Activated naive CD4-positive, alpha-beta T cell treated with anti-CD3 and anti-CD28 coated beads for 36 hours (primary cell): ENCODE measurements around the gene GPATCH4. TPM values are rescaled to one million over a fixed set of nuclear protein-coding genes. Genes with fewer than 3 reads are reported as not detected.
A peak's percentile ranks its signal among the peaks of the same experiment; 100 is the strongest.

Source experiments
- CTCF ChIA-PET: fragments of 350-600 bp; sonication (Branson Sonifier 250); formaldehyde crosslinking; loops from one replicate; lab custom pipeline; 2021; ENCODE audit warnings: antibody characterized with exemption; lab: Charles Lee
- DNase-seq: peaks from one replicate; pipeline ENCODE4 v3.0.0-alpha.2; 2020
- H3K27ac Mint-ChIP-seq: one replicate; pipeline ENCODE4 v1.8.0; 2021; ENCODE audit warnings: mild to moderate bottlenecking, mixed read lengths
- H3K27me3 Mint-ChIP-seq: one replicate; pipeline ENCODE4 v1.8.0; 2021; ENCODE audit warnings: low read depth, mixed read lengths
- H3K36me3 Mint-ChIP-seq: one replicate; pipeline ENCODE4 v1.8.0; 2021; ENCODE audit warnings: low read depth, mixed read lengths
- H3K4me1 Mint-ChIP-seq: one replicate; pipeline ENCODE4 v1.8.0; 2021; ENCODE audit warnings: low read depth, mixed read lengths
- H3K4me3 Mint-ChIP-seq: one replicate; pipeline ENCODE4 v1.8.0; 2021; ENCODE audit warnings: mild to moderate bottlenecking, moderate library complexity, mixed read lengths
- H3K9me3 Mint-ChIP-seq: one replicate; pipeline ENCODE4 v1.8.0; 2021; ENCODE audit warnings: mixed read lengths
- intact Hi-C: fragments of 100-400 bp; cut with micrococcal nuclease; formaldehyde crosslinking; loops from one replicate; pipeline ENCODE4 v1.15.1; 2023
- total RNA-seq, 2 experiments: library from RNA; stranded (reverse); gene quantifications; one replicate each; pipeline ENCODE4 v1.2.3, GENCODE V29; 2021

The GPATCH4 gene
- total RNA-seq = 10 to 100 TPM; 37.5 to 38.3 TPM

DNA sequence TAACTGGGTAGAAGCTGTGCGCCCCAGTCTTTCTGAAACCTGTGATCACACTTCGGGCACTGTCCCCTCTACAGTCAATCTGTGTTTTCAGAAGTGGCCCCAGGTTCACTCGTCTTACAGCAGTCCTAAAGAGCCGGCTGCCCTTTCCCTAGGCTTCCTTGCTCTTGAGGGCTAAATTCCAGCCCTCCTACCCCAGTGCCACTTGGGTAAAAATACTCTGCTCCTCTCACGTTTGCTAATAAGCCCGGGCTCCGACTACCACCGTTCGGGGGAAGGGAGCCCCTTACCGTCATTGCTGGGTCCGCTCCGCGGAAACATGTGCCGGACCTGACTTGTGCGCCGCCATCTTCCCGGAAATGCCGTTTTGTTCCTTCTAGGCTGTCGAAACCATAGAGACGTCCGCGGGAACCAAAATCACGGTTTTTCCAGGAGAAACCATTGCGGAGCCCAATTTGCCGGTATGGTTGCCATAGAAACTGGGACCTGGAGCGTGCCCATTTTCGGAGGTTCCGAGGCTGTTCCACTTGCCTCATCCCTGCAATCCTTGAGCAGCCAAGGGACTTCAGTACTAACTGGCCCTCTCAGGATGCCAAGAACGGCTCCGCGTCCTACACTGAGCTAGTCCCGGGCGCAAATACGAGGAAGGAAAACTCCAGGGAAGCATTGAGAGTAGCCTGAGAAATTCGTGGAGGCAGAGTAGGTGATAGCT, at the start of gene GPATCH4:
GPATCH4 (minus strand) TSS at position 358 of the 709 bp plus-strand sequence.
- Mint-ChIP-seq H3K9me3 (no peaks in the 10 kb centered on the region), H3K27me3 (no peaks in the 10 kb centered on the region), H3K4me3 (peak within 1 kb of the TSS; percentile 91), H3K36me3 (peaks cover 23% of the 10 kb centered on the region), H3K4me1 (peaks cover 47% of the 10 kb centered on the region), H3K27ac (peak within 1 kb of the TSS; percentile 97)
- CTCF ChIA-PET = interaction anchor here (0.6 to 1.5 kb wide), 10 partner anchors 9 to 398 kb away, joined by 3 to 8 read pairs (median 4); partner anchors contain the start of genes MEF2D and NAXE
- intact Hi-C loops = loop anchor here (1.0 to 2.0 kb wide), 6 partner anchors 10 to 145 kb away; partner anchors contain the start of genes MEF2D and NAXE
- DNase-seq = peak; percentile 89

DNA sequence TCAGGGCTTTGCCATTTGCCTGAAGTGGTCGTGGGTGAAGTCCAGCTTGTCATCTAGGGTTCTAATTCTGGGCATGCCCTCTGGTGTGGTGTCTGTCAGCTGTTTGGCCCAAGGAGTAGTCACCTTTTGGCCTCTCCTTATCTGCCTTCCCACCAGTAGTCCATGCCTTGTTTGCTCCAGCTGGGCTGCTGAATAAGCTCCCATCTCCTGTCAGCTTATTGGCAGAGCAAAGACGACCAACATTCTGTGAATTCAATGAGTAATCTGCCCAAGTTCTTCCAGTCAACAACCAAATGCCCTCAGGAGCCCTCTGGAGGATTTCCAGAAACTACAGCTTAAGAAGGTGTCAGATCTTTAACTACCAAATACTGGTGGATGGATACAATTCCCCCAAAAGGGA, 47.7 kb upstream of the GPATCH4 start:
- Mint-ChIP-seq H3K36me3 (no peaks in the 10 kb centered on the region), H3K27me3 (peaks cover 69% of the 10 kb centered on the region), H3K4me3 (no peak overlapping the region), H3K4me1 (no peaks in the 10 kb centered on the region), H3K9me3 (no peaks in the 10 kb centered on the region), H3K27ac (no peak overlapping the region)
- DNase-seq = no peak
- intact Hi-C loops = no loop called here
- CTCF ChIA-PET = interaction anchor here (0.5 to 3.6 kb wide), 6 partner anchors 8 to 77 kb away, joined by 3 to 19 read pairs (median 6); no protein-coding TSS in a partner anchor

DNA sequence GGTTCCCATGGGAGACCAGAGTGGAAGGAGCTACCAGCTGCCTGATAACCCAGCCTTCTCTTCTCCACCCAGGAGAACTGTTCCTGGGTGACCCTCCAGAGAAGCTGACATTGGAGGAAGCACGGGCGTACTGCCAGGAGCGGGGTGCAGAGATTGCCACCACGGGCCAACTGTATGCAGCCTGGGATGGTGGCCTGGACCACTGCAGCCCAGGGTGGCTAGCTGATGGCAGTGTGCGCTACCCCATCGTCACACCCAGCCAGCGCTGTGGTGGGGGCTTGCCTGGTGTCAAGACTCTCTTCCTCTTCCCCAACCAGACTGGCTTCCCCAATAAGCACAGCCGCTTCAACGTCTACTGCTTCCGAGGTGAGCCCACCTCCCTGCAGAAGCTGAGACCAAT, 47.2 kb upstream of the GPATCH4 start:
- no peak for DNase-seq
- Mint-ChIP-seq H3K4me3 (no peak overlapping the region), H3K36me3 (no peaks in the 10 kb centered on the region), H3K27ac (no peak overlapping the region), H3K9me3 (no peaks in the 10 kb centered on the region), H3K27me3 (peaks cover 69% of the 10 kb centered on the region), H3K4me1 (peaks cover 3% of the 10 kb centered on the region)
- intact Hi-C loops = no loop called here
- CTCF ChIA-PET = interaction anchor here (0.6 to 3.6 kb wide), 7 partner anchors 9 to 78 kb away, joined by 3 to 19 read pairs (median 7); no protein-coding TSS in a partner anchor

DNA sequence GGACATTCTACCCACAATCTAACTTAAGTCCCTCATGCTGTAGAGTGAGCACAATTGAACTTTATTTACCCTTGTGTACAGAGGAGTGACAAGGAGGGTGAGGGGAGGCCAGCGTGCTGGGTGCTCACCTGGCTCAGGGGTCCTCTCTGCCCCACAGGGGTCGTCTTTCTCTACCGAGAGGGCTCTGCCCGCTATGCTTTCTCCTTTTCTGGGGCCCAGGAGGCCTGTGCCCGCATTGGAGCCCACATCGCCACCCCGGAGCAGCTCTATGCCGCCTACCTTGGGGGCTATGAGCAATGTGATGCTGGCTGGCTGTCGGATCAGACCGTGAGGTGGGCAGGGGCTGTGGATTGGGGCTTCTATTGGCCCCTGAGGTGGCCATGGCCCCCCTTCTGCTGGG, 46.1 kb upstream of the GPATCH4 start:
- CTCF ChIA-PET = interaction anchor here (1.5 kb wide), 1 partner anchor 12 kb away, joined by 7 read pairs; no protein-coding TSS in a partner anchor
- Mint-ChIP-seq H3K9me3 (no peaks in the 10 kb centered on the region), H3K27ac (no peak overlapping the region), H3K27me3 (peaks cover 70% of the 10 kb centered on the region), H3K4me3 (no peak overlapping the region), H3K4me1 (peaks cover 11% of the 10 kb centered on the region), H3K36me3 (no peaks in the 10 kb centered on the region)
- DNase-seq = no peak
- intact Hi-C loops = no loop called here

DNA sequence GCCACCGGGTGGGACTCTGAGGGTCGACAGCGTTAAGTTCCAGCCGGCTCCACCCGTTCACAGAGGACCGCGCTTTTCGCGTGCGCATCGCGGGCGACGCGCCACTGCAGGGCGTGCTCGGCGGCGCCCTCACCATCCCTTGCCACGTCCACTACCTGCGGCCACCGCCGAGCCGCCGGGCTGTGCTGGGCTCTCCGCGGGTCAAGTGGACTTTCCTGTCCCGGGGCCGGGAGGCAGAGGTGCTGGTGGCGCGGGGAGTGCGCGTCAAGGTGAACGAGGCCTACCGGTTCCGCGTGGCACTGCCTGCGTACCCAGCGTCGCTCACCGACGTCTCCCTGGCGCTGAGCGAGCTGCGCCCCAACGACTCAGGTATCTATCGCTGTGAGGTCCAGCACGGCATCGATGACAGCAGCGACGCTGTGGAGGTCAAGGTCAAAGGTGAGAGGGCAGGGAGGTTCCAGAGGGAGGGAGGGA, 45.5 kb upstream of the GPATCH4 start:
- CTCF ChIA-PET = interaction anchor here (1.1 to 1.8 kb wide), 4 partner anchors 8 to 246 kb away, joined by 4 to 5 read pairs (median 4); partner anchors contain the start of genes CRABP2 and PEAR1
- Mint-ChIP-seq H3K27me3 (peaks cover 67% of the 10 kb centered on the region), H3K4me1 (peaks cover 12% of the 10 kb centered on the region), H3K27ac (no peak overlapping the region), H3K4me3 (no peak overlapping the region), H3K9me3 (no peaks in the 10 kb centered on the region), H3K36me3 (no peaks in the 10 kb centered on the region)
- DNase-seq = no peak
- intact Hi-C loops = no loop called here

DNA sequence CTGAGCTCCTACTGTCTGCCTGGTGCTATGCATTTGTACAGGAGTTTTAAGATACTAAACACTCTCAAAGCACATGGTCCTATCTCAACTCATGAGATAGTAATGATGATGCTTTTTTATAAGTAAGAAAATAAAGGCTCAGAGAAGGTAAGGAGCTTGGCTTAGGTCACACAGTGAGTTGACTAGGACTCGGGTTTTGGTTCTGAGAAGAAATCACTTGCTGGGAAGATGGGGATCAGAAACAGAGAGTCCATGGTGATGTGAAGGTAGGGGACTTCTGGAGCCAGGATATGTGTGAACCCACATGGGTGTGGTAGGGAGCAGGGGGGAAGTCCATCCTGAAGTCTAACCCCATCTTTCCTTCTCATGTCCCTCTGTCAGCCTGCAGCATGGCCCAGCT, 44.4 kb upstream of the GPATCH4 start:
- H3K9me3 Mint-ChIP-seq = no peaks in the 10 kb centered on the region
- peaks cover 70% of the 10 kb centered on the region for H3K27me3 Mint-ChIP-seq
- DNase-seq = no peak
- intact Hi-C loops = no loop called here
- CTCF ChIA-PET = interaction anchor here (1.1 to 5.8 kb wide), 7 partner anchors 9 to 247 kb away, joined by 4 to 24 read pairs (median 5); partner anchors contain the start of genes CRABP2 and PEAR1
- H3K36me3 Mint-ChIP-seq = no peaks in the 10 kb centered on the region
- no peak overlapping the region for H3K27ac Mint-ChIP-seq
- H3K4me3 Mint-ChIP-seq = no peak overlapping the region
- H3K4me1 Mint-ChIP-seq = peaks cover 16% of the 10 kb centered on the region

DNA sequence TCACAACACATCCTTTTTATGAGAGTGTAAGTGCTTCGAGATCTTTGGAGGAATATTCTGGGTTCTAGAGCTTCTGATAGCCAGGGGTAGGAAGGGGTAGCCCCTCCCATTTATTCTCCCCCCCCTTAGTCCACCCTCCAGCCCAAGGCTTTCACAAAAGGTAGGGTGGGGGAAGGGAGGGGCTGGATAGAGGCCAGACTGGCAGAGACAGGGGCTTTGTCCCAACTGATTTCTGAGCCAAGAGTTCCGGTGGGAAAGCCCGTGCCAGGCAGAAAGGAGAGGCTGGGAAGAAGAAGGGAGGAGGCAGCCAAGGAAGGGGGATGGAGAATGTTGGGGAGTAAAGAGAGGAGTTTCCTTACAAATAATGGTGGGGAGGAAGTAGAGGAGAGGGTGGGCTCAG, 43.8 kb upstream of the GPATCH4 start:
- intact Hi-C loops = no loop called here
- Mint-ChIP-seq H3K27me3 (peaks cover 70% of the 10 kb centered on the region), H3K9me3 (no peaks in the 10 kb centered on the region)

DNA sequence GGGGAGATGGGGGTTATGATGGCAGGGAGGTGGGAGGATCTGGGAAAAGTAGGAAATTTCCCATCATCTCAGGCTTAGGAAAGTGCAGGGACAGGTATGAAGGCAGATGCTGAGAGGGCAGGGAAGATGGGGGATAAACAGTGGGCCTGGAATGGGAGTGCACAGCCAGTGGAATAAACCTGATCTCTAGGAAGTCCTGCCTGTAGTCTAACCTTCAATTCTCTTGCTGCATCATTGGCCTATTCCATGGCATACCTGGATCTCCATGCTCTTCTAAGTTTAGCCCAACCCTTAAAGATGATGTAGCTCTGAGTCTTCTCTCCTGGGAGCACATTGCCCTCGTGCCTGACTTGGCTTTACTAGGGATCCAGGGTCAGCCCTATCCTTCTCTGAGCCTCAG, 43.4 kb upstream of the GPATCH4 start:
- Mint-ChIP-seq H3K27me3 (peaks cover 73% of the 10 kb centered on the region), H3K9me3 (no peaks in the 10 kb centered on the region), H3K36me3 (no peaks in the 10 kb centered on the region), H3K27ac (no peak overlapping the region), H3K4me3 (no peak overlapping the region), H3K4me1 (peaks cover 16% of the 10 kb centered on the region)
- CTCF ChIA-PET = interaction anchor here (1.2 to 5.8 kb wide), 4 partner anchors 16 to 34 kb away, joined by 4 to 24 read pairs (median 6); no protein-coding TSS in a partner anchor
- intact Hi-C loops = no loop called here
- DNase-seq = no peak

More for the DNA sequence above, 43.8 kb upstream of the GPATCH4 start:
- no peak overlapping the region for H3K4me3 Mint-ChIP-seq
- CTCF ChIA-PET = interaction anchor here (1.2 to 5.8 kb wide), 5 partner anchors 10 to 21 kb away, joined by 4 to 24 read pairs (median 5); no protein-coding TSS in a partner anchor
- H3K36me3 Mint-ChIP-seq = no peaks in the 10 kb centered on the region
- no peak for DNase-seq
- no peak overlapping the region for H3K27ac Mint-ChIP-seq
- H3K4me1 Mint-ChIP-seq = peaks cover 16% of the 10 kb centered on the region

DNA sequence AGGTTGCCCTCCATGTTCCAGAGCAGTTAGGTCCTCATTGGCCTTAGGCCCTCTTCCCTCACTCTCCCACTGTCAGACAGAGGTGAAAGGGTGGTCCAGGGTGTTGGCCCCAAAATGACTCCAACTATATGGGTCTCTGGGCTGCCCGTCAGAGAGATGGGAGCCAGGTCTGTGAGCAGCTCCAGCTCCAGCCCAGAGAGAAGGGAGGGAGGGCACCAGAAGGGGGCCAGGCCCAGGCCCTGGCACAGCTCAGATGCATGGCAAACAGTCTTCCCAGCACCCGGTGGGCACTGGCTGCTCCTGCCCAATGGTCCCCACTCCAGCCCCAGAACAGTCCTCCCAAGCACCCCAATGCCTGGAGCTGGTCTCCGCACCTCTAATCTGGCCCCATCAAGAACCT, 42.9 kb upstream of the GPATCH4 start:
- no peak for DNase-seq
- intact Hi-C loops = no loop called here
- Mint-ChIP-seq H3K36me3 (no peaks in the 10 kb centered on the region), H3K27ac (no peak overlapping the region), H3K4me1 (peaks cover 16% of the 10 kb centered on the region), H3K4me3 (no peak overlapping the region), H3K27me3 (peaks cover 77% of the 10 kb centered on the region), H3K9me3 (no peaks in the 10 kb centered on the region)
- CTCF ChIA-PET = interaction anchor here (0.6 to 5.8 kb wide), 6 partner anchors 9 to 178 kb away, joined by 3 to 24 read pairs (median 5); no protein-coding TSS in a partner anchor

DNA sequence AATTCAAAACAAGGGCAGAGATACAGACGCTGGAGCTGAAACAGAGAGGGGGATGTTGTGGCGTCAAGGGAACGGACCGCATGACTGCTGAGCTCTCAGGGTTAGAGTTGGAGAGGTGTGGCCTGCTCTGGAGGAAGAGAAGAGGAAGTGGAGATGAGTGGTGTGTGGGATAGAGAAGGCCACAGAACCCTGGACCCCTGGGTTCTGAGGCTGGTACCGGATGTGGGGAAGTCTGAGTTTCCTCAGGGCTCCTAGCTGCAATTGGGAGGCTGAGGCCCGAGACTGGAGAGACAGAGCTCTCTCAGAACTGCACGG, 42.5 kb upstream of the GPATCH4 start:
- Mint-ChIP-seq H3K4me3 (no peak overlapping the region), H3K9me3 (no peaks in the 10 kb centered on the region), H3K27me3 (peaks cover 77% of the 10 kb centered on the region), H3K36me3 (no peaks in the 10 kb centered on the region), H3K27ac (no peak overlapping the region), H3K4me1 (peaks cover 16% of the 10 kb centered on the region)
- peak; percentile 43 for DNase-seq
- intact Hi-C loops = no loop called here
- CTCF ChIA-PET = interaction anchor here (0.5 to 5.8 kb wide), 9 partner anchors 9 to 207 kb away, joined by 3 to 24 read pairs (median 3); no protein-coding TSS in a partner anchor

DNA sequence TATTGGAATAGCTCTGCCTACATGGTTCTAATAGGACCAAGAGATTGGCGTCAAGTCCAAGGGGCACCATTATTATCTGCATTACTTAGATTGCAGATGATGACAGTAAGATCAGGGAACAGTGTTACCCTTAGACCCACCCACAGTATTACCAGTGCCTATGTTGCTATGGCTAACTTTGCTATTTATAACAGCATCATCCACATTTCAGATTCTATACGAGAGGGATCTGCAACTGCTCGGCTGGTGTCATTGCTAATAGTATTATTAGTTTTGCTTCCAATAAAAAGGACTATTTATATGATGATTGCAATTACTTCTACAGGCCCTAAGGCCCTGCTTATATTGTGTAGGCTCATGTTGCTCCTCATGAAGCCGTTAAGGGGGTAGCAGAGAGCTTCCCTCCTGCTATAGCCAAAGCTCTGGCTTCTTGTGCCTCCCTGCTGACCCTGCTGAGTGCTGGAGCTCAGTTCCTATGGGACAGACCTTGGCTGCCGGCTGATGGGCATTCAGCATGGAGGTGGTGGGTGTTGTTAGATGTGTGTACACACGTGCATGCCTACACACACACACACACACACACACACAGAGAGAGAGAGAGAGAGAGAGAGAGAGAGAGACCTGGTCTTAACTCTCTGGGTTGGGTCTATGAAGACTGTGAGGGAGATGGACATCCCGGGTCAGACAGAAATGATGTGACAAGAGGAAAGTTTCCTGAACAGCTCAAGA, 41.9 kb upstream of the GPATCH4 start:
- Mint-ChIP-seq H3K4me1 (peaks cover 16% of the 10 kb centered on the region), H3K27me3 (peaks cover 81% of the 10 kb centered on the region), H3K27ac (no peak overlapping the region), H3K36me3 (no peaks in the 10 kb centered on the region), H3K4me3 (no peak overlapping the region), H3K9me3 (no peaks in the 10 kb centered on the region)
- intact Hi-C loops = no loop called here
- no peak for DNase-seq
- CTCF ChIA-PET = interaction anchor here (0.5 to 5.8 kb wide), 11 partner anchors 13 to 206 kb away, joined by 3 to 24 read pairs (median 4); no protein-coding TSS in a partner anchor
